Endothelial cell of umbilical vein (primary cell): Measurements from ENCODE around the gene TDRD9. TPM values are rescaled to one million over a fixed set of nuclear protein-coding genes. Genes with fewer than 3 reads are reported as not detected.

Source experiments
- BruUV-seq: library from RNA; stranded (reverse); fragments of 400-500 nt; replicated peaks from 2 replicates; lab custom pipeline; 2021; lab: Mats Ljungman, UMichigan
- CTCF ChIA-PET: fragments of 300-600, 350-600 bp; sonication (Branson Sonifier 250); formaldehyde crosslinking; loops from one replicate; lab custom pipeline; 2021; ENCODE audit warnings: antibody characterized with exemption, inconsistent platforms; lab: Charles Lee
- POLR2A ChIA-PET: fragments of 300-600, 350-600 bp; sonication (Branson Sonifier 250); formaldehyde crosslinking; loops from one replicate; lab custom pipeline; 2021; ENCODE audit warnings: antibody characterized with exemption, inconsistent platforms; lab: Charles Lee
- DNase-seq: peaks from one replicate; pipeline ENCODE4 v3.0.0-alpha.2; 2011; ENCODE audit warnings: low read depth, low spot score
- FAIRE-seq: peaks from 2 replicates; lab custom pipeline; 2011; peaks lifted over from hg19 to GRCh38; lab: Jason Lieb, UNC
- H2AFZ ChIP-seq: 2 replicates; pipeline ENCODE4 v1.6.0; 2012; ENCODE audit warnings: low read depth, low read length, control low read depth, inconsistent platforms
- H3K27ac ChIP-seq: 2 replicates; pipeline ENCODE4 v1.5.1; 2011; ENCODE audit warnings: low read depth, mild to moderate bottlenecking, control low read depth, low read length, moderate library complexity; ENCODE audit not compliant: insufficient read depth
- H3K27me3 ChIP-seq, 2 experiments: 2 replicates each; pipeline versions ENCODE4 v1.6.0 to v1.6.1; 2011; ENCODE audit warnings: low read length in 2 of 2, mixed read lengths in 1 of 2; ENCODE audit not compliant: control insufficient read depth in 2 of 2, insufficient read depth in 2 of 2
- H3K36me3 ChIP-seq, 2 experiments: 2 replicates in 1 of 2; 3 replicates in 1 of 2; pipeline ENCODE4 v1.5.1; 2011; ENCODE audit warnings: low read length in 2 of 2, mild to moderate bottlenecking in 1 of 2, moderate library complexity in 1 of 2; ENCODE audit not compliant: control insufficient read depth in 2 of 2, insufficient read depth in 2 of 2; ENCODE audit errors: extremely low read depth in 1 of 2
- H3K4me1 ChIP-seq: 3 replicates; pipeline ENCODE4 v1.5.1; 2011; ENCODE audit warnings: mild to moderate bottlenecking, low read length; ENCODE audit not compliant: control insufficient read depth, insufficient read depth; ENCODE audit errors: extremely low read depth
- H3K4me2 ChIP-seq: 2 replicates; pipeline ENCODE4 v1.6.1; 2011; ENCODE audit warnings: low read length, control low read depth, mixed read lengths; ENCODE audit not compliant: insufficient read depth
- H3K4me3 ChIP-seq, 3 experiments: fragments of 200-600 bp in 1 of 3; sonication (generic), shearing (Covaris generic) in 1 of 3; replicated peaks in 1 of 3; 2 replicates each; pipeline ENCODE4 v1.5.1; 2011 to 2016; ENCODE audit warnings: control low read depth in 3 of 3, low read length in 3 of 3, mild to moderate bottlenecking in 2 of 3, inconsistent platforms in 1 of 3, low read depth in 1 of 3, moderate library complexity in 1 of 3; ENCODE audit not compliant: insufficient read depth in 1 of 3
- H3K79me2 ChIP-seq: 2 replicates; pipeline ENCODE4 v1.6.0; 2012; ENCODE audit warnings: low read length, inconsistent platforms; ENCODE audit not compliant: control insufficient read depth, insufficient read depth
- H3K9ac ChIP-seq: replicated peaks from 2 replicates; pipeline ENCODE3; 2011; ENCODE audit warnings: low read length, control low read depth; ENCODE audit not compliant: insufficient read depth; ENCODE audit errors: extremely low read depth
- H3K9me1 ChIP-seq: replicated peaks from 3 replicates; pipeline ENCODE4 v1.6.0; 2011; ENCODE audit warnings: mild to moderate bottlenecking, low read length; ENCODE audit not compliant: control insufficient read depth, insufficient read depth; ENCODE audit errors: extremely low read depth
- H3K9me3 ChIP-seq: replicated peaks from 2 replicates; pipeline ENCODE4 v1.5.1; 2012; ENCODE audit warnings: low read length, inconsistent platforms; ENCODE audit not compliant: control insufficient read depth, insufficient read depth
- H4K20me1 ChIP-seq: replicated peaks from 2 replicates; pipeline ENCODE3; 2011; ENCODE audit warnings: mild to moderate bottlenecking, low read length; ENCODE audit not compliant: control insufficient read depth, insufficient read depth; ENCODE audit errors: extremely low read depth
- CTCF ChIP-seq, 2 donors: IDR thresholded peaks; 1 replicate in 1 of 2; 2 replicates in 1 of 2; pipeline ENCODE4 v1.5.1; 2011; ENCODE audit warnings: low read length in 2 of 2, mild to moderate bottlenecking in 2 of 2, moderate library complexity in 2 of 2, control low read depth in 1 of 2, inconsistent platforms in 1 of 2, low read depth in 1 of 2; ENCODE audit not compliant: insufficient read depth in 1 of 2; ENCODE audit errors: extremely low read depth in 1 of 2
- MYC ChIP-seq: IDR thresholded peaks from one replicate; pipeline ENCODE4 v1.6.1; 2011; ENCODE audit warnings: mild to moderate bottlenecking, low read depth, low read length
- dilution Hi-C: fragments of 300-500 bp; cut with MboI; formaldehyde crosslinking; loops from one replicate; pipeline ENCODE4 v1.15.0; 2019; ENCODE audit warnings: low sequenced_read_pairs; ENCODE audit not compliant: extremely low pct_ligation_motif_present
- intact Hi-C: fragments of 100-400 bp; cut with micrococcal nuclease; formaldehyde crosslinking; loops from one replicate; pipeline ENCODE4 v1.10.0; 2022
- polyA plus RNA-seq, 4 experiments: library from polyadenylated mRNA; depleted of rRNA in 3 of 4; stranded (reverse) in 3 of 4; unstranded in 1 of 4; fragments of >200 nt; gene quantifications; 2 replicates each; pipeline versions ENCODE4 v1.2.1 to v1.2.3, GENCODE V29; 2011 to 2012; ENCODE audit warnings: missing spikeins in 1 of 4
- total RNA-seq: library from RNA; stranded (reverse); gene quantifications from 2 replicates; pipeline ENCODE4 v1.2.3, GENCODE V29; 2021

The TDRD9 gene
- total and polyA plus RNA-seq, 2 donors (not counting 3 experiments of a cell fraction or from before 2014, with no cell fraction given): 0.52 to 1.4 TPM

GRCh38 chr14:104096751-104097700, 168.8 kb downstream of the TDRD9 start:
- dilution Hi-C loops (no loop called here), intact Hi-C loops (no loop called here)
- H3K4me2 ChIP-seq: no peak overlapping the region
- POLR2A ChIA-PET: no interaction called here
- no peak for DNase-seq
- H3K36me3 ChIP-seq: no peaks in the 10 kb centered on the region
- H3K27me3 ChIP-seq: no peaks in the 10 kb centered on the region
- no peak overlapping the region for H3K9ac ChIP-seq
- H2AFZ ChIP-seq: no peak overlapping the region
- H3K79me2 ChIP-seq: no peaks in the 10 kb centered on the region
- no peak for FAIRE-seq
- CTCF ChIA-PET: interaction anchor here (0.6 to 4.5 kb wide), 10 partner anchors 8 to 543 kb away, joined by 3 to 64 read pairs (median 4); no protein-coding TSS in a partner anchor
- H3K9me1 ChIP-seq: no peaks in the 10 kb centered on the region
- BruUV-seq: no TSS peak
- no peaks in the 10 kb centered on the region for H3K4me1 ChIP-seq
- H3K9me3 ChIP-seq: no peaks in the 10 kb centered on the region
- no peaks in the 10 kb centered on the region for H4K20me1 ChIP-seq
- TF ChIP-seq MYC: no peak
- TF ChIP-seq CTCF (IDR thresholded peaks at IDR 0.05; ENCODE audit: extremely low read depth in 1 of 2, insufficient read depth in 1 of 2, low read depth in 1 of 2, low read length in 2 of 2): peak in 1 of 2 donors; percentile 23
- no peak overlapping the region for H3K4me3 ChIP-seq
- H3K27ac ChIP-seq: no peak overlapping the region
